Measurements from ENCODE around the gene GCDH.

- no peak for TF ChIP-seq CTCF (IDR thresholded peaks at IDR 0.05)
- TF ChIP-seq ZFX (IDR thresholded peaks at IDR 0.05; ENCODE audit: borderline replicate concordance), result no peak
Observed at GRCh38 chr19:12896460-12896859, 5.5 kb downstream of the GCDH start.
